Mucosa of descending colon (tissue), 3 donors: ENCODE results near the gene STX3. TPM values are rescaled to one million over a fixed set of nuclear protein-coding genes. Genes with fewer than 3 reads are reported as not detected.
"Not testable (repeated sequence)": the region's sequence is repeated elsewhere in the genome, so short reads cannot be mapped to it uniquely, and the experiment has no call there.

Experiments
- ATAC-seq: fragments of 200-7000 bp; cut with Tn5 transposase; one replicate; pipeline ENCODE4 v1.9.1; 2020; ENCODE audit warnings: mild to moderate bottlenecking, moderate library complexity
- DNase-seq, 3 donors: peaks; one replicate each; pipeline ENCODE4 v3.0.0-alpha.2; 2020
- H3K36me3 ChIP-seq: fragments of 200-600 bp; one replicate; pipeline ENCODE4 v1.8.0; 2021; ENCODE audit warnings: low read depth, mild to moderate bottlenecking
- H3K4me1 ChIP-seq: fragments of 200-600 bp; one replicate; pipeline ENCODE4 v1.8.0; 2021; ENCODE audit warnings: low read depth, mild to moderate bottlenecking
- H3K4me3 ChIP-seq: fragments of 200-600 bp; one replicate; pipeline ENCODE4 v1.8.0; 2021; ENCODE audit warnings: mild to moderate bottlenecking
- H3K9me3 ChIP-seq: fragments of 200-600 bp; one replicate; pipeline ENCODE4 v1.8.0; 2021; ENCODE audit warnings: mild to moderate bottlenecking
- CTCF ChIP-seq: fragments of 200-600 bp; IDR thresholded peaks from one replicate; pipeline ENCODE4 v1.8.0; 2022; ENCODE audit warnings: antibody characterized with exemption, mild to moderate bottlenecking
- intact Hi-C, 2 donors: fragments of 100-400 bp; cut with DNase I in 1 of 2; cut with micrococcal nuclease in 1 of 2; formaldehyde crosslinking; loops; one replicate each; pipeline versions ENCODE4 v1.11.0 to v1.11.1; 2022; cut with DNase I, micrococcal nuclease
- total RNA-seq, 3 donors: library from RNA; stranded (reverse); fragmentation: NEBNext Ultra II Directional in 2 of 3; extraction: Animal tissue kit (Norgen Biotek cat#: 25700) in 2 of 3; gene quantifications; one replicate each; pipeline versions ENCODE4 v1.2.1 to v1.2.4, GENCODE V29; 2021 to 2023
- donor health status: DM: no; HTN: no; CAD: no; lungs with moderate emphysema.
- donor health status: DM: no; HTN: no; CAD: no.
- donor health status: DM: no; HTN: yes; CAD: no.

Gene STX3
- total RNA-seq, 3 donors from 2014 or later: 69.5 to 129 (median 96.1) TPM

GRCh38 chr11:59842316-59842715 is 87.1 kb downstream of the STX3 start:
- Histone ChIP-seq H3K9me3 (no peaks in the 10 kb centered on the region), H3K4me3 (no peak overlapping the region), H3K36me3 (no peaks in the 10 kb centered on the region), H3K4me1 (no peaks in the 10 kb centered on the region)
- ATAC-seq (no peak), DNase-seq (no peak)
- no peak for TF ChIP-seq CTCF
- intact Hi-C loops: no loop called here

- TF ChIP-seq CTCF: no peak
- H3K4me3 ChIP-seq: no peak within 1 kb of the TSS
- ATAC-seq: no peak
- intact Hi-C loops: no loop called here
- H3K36me3 ChIP-seq: no peaks in the 10 kb centered on the region
- H3K4me1 ChIP-seq: no peaks in the 10 kb centered on the region
- H3K9me3 ChIP-seq: no peaks in the 10 kb centered on the region
- no peak for DNase-seq
Observed at GRCh38 chr11:59845399-59845798, 90.2 kb downstream of the STX3 start, which contains the start of gene CBLIF. CBLIF (minus strand) TSS chr11:59845499; CDS start chr11:59845453, 46 bp downstream.

GRCh38 chr11:59846556-59846955 is 91.4 kb downstream of the STX3 start:
- intact Hi-C loops: no loop called here
- Histone ChIP-seq H3K4me3 (no peak overlapping the region), H3K4me1 (no peaks in the 10 kb centered on the region), H3K9me3 (no peaks in the 10 kb centered on the region), H3K36me3 (no peaks in the 10 kb centered on the region)
- DNase-seq: no peak
- no peak for TF ChIP-seq CTCF
- ATAC-seq: no peak

GRCh38 chr11:59847626-59848025 is 92.5 kb downstream of the STX3 start:
- ATAC-seq: no peak
- no peak for DNase-seq
- H3K36me3 ChIP-seq: no peaks in the 10 kb centered on the region
- no peak for TF ChIP-seq CTCF
- no peak overlapping the region for H3K4me3 ChIP-seq
- no peaks in the 10 kb centered on the region for H3K4me1 ChIP-seq
- H3K9me3 ChIP-seq: no peaks in the 10 kb centered on the region
- intact Hi-C loops: no loop called here

GRCh38 chr11:59848439-59848838 is 93.3 kb downstream of the STX3 start:
- DNase-seq, H3K4me1 ChIP-seq, H3K36me3 ChIP-seq, H3K4me3 ChIP-seq, intact Hi-C loops, H3K9me3 ChIP-seq, ATAC-seq: not testable (repeated sequence)

- Histone ChIP-seq H3K9me3 (no peaks in the 10 kb centered on the region), H3K36me3 (no peaks in the 10 kb centered on the region), H3K4me3 (no peak overlapping the region), H3K4me1 (no peaks in the 10 kb centered on the region)
- TF ChIP-seq CTCF: no peak
- DNase-seq (peak in 2 of 3 donors; percentile 49 to 70), ATAC-seq (peak; percentile 95)
- intact Hi-C loops: no loop called here
Observed at GRCh38 chr11:59849129-59849528, 94.0 kb downstream of the STX3 start.

GRCh38 chr11:59849551-59849950 is 94.4 kb downstream of the STX3 start:
- ATAC-seq, intact Hi-C loops, H3K36me3 ChIP-seq: not testable (repeated sequence)

GRCh38 chr11:59851416-59851815 is 96.2 kb downstream of the STX3 start:
- H3K4me1 ChIP-seq, intact Hi-C loops, H3K36me3 ChIP-seq, H3K9me3 ChIP-seq, ATAC-seq, DNase-seq, H3K4me3 ChIP-seq: not testable (repeated sequence)

More at GRCh38 chr11:59849551-59849950, 94.4 kb downstream of the STX3 start:
- not testable (repeated sequence) for H3K4me3 ChIP-seq, DNase-seq, H3K9me3 ChIP-seq, H3K4me1 ChIP-seq
